B cell (primary cell): ENCODE measurements around the gene ADCY2. TPM values are rescaled to one million over a fixed set of nuclear protein-coding genes. Genes with fewer than 3 reads are reported as not detected.

ENCODE experiments used
- ATAC-seq: fragments of 200-7000 bp; cut with Tn5 transposase; one replicate; pipeline ENCODE4 v1.10.0; 2021; ENCODE audit warnings: low read depth, mild to moderate bottlenecking, moderate number of reproducible peaks, moderate library complexity
- CTCF ChIA-PET: fragments of 350-600 bp; sonication (Branson Sonifier 250); formaldehyde crosslinking; loops from one replicate; lab custom pipeline; 2021; ENCODE audit warnings: antibody characterized with exemption, inconsistent platforms; lab: Charles Lee
- POLR2A ChIA-PET: fragments of 350-600 bp; sonication (Branson Sonifier 250); formaldehyde crosslinking; loops from one replicate; lab custom pipeline; 2021; ENCODE audit warnings: antibody characterized with exemption; lab: Charles Lee
- DNase-seq: peaks from one replicate; pipeline ENCODE4 v3.0.0; 2013
- H2AFZ ChIP-seq: 2 replicates; pipeline ENCODE4 v1.6.1; 2012; ENCODE audit warnings: mild to moderate bottlenecking, low read depth, low read length; ENCODE audit not compliant: insufficient read depth, poor library complexity, severe bottlenecking
- H3K27ac ChIP-seq, 2 donors: 1 replicate in 1 of 2; 2 replicates in 1 of 2; pipeline ENCODE4 v1.5.1; 2012 to 2013; ENCODE audit warnings: low read length in 2 of 2, mild to moderate bottlenecking in 2 of 2, moderate library complexity in 1 of 2
- H3K27me3 ChIP-seq, 4 experiments: fragments of 200-600 bp in 1 of 4; sonication (generic) in 1 of 4; replicated peaks in 1 of 4; 1 replicate in 2 of 4; 2 replicates in 2 of 4; pipeline versions ENCODE4 v1.6.1 to v1.7.0; 2013 to 2016; ENCODE audit warnings: low read length in 3 of 4, mild to moderate bottlenecking in 2 of 4, mixed read lengths in 1 of 4, moderate library complexity in 1 of 4; ENCODE audit not compliant: insufficient read depth in 4 of 4, control insufficient read depth in 3 of 4; ENCODE audit errors: control extremely low read depth in 1 of 4
- H3K36me3 ChIP-seq, 2 experiments: replicated peaks in 1 of 2; 1 replicate in 1 of 2; 2 replicates in 1 of 2; pipeline versions ENCODE4 v1.6.1 to v1.7.1; 2013; ENCODE audit warnings: low read length in 1 of 2; ENCODE audit not compliant: insufficient read depth in 2 of 2, control insufficient read depth in 1 of 2; ENCODE audit errors: control extremely low read depth in 1 of 2, extremely low read depth in 1 of 2
- H3K4me1 ChIP-seq, 2 donors: fragments of 200-600 bp in 1 of 2; sonication (generic) in 1 of 2; 1 replicate in 1 of 2; 2 replicates in 1 of 2; pipeline versions ENCODE4 v1.5.1 to v1.6.1; 2013 to 2017; ENCODE audit warnings: low read length in 2 of 2; ENCODE audit not compliant: control insufficient read depth in 2 of 2, insufficient read depth in 2 of 2
- H3K4me2 ChIP-seq: replicated peaks from 2 replicates; pipeline ENCODE3; 2012; ENCODE audit warnings: mild to moderate bottlenecking, low read depth, low read length; ENCODE audit not compliant: poor library complexity, severe bottlenecking
- H3K4me3 ChIP-seq, 5 experiments: fragments of 200-600 bp in 1 of 5; sonication (generic) in 1 of 5; 1 replicate in 3 of 5; 2 replicates in 2 of 5; pipeline versions ENCODE4 v1.5.1 to v1.7.0; 2011 to 2016; ENCODE audit warnings: low read length in 4 of 5, mild to moderate bottlenecking in 4 of 5, low read depth in 2 of 5, control low read depth in 1 of 5, moderate library complexity in 1 of 5; ENCODE audit not compliant: insufficient read depth in 1 of 5; ENCODE audit errors: control extremely low read depth in 1 of 5, extremely low read depth in 1 of 5
- H3K79me2 ChIP-seq: fragments of 200-600 bp; sonication (generic); one replicate; pipeline ENCODE4 v1.6.0; 2016; ENCODE audit warnings: low read length; ENCODE audit not compliant: control insufficient read depth, insufficient read depth
- H3K9ac ChIP-seq: fragments of 200-600 bp; sonication (generic); 2 replicates; pipeline ENCODE4 v1.6.1; 2017; ENCODE audit warnings: mild to moderate bottlenecking, low read length, moderate library complexity
- H3K9me3 ChIP-seq, 3 donors: one replicate each; pipeline versions ENCODE4 v1.6.1 to v1.7.1; 2013; ENCODE audit warnings: low read length in 2 of 3; ENCODE audit not compliant: control insufficient read depth in 2 of 3, insufficient read depth in 1 of 3; ENCODE audit errors: control extremely low read depth in 1 of 3
- H4K20me1 ChIP-seq: 2 replicates; pipeline ENCODE4 v1.6.0; 2012; ENCODE audit warnings: mild to moderate bottlenecking, low read length; ENCODE audit not compliant: insufficient read depth, control insufficient read depth, poor library complexity, severe bottlenecking
- H3K27ac Mint-ChIP-seq: one replicate; pipeline ENCODE4 v1.8.0; 2021; ENCODE audit warnings: mixed read lengths
- H3K27me3 Mint-ChIP-seq: one replicate; pipeline ENCODE4 v1.8.0; 2021; ENCODE audit warnings: mixed read lengths
- H3K4me1 Mint-ChIP-seq: one replicate; pipeline ENCODE4 v1.8.0; 2021; ENCODE audit warnings: mixed read lengths
- H3K4me3 Mint-ChIP-seq: one replicate; pipeline ENCODE4 v1.8.0; 2021; ENCODE audit warnings: mixed read lengths
- H3K9me3 Mint-ChIP-seq: one replicate; pipeline ENCODE4 v1.8.0; 2022; ENCODE audit warnings: mixed read lengths; ENCODE audit not compliant: insufficient read depth
- CTCF ChIP-seq: fragments of 200-600 bp; IDR thresholded peaks from one replicate; pipeline ENCODE4 v1.8.0; 2022; ENCODE audit warnings: antibody characterized with exemption, mild to moderate bottlenecking
- EZH2 ChIP-seq: IDR thresholded peaks from 2 replicates; pipeline ENCODE4 v1.6.1; 2012; ENCODE audit warnings: borderline replicate concordance, low read depth, mild to moderate bottlenecking, moderate library complexity, low read length; ENCODE audit not compliant: insufficient read depth, poor library complexity, severe bottlenecking
- WGBS: methylation state at CpG from one replicate; pipeline ENCODE4 v1.1.5; 2013; ENCODE audit warnings: missing lambda C conversion rate; ENCODE audit not compliant: insufficient coverage; 5-methylcytosine and 5-hydroxymethylcytosine counted together
- intact Hi-C: fragments of 100-400 bp; cut with micrococcal nuclease; formaldehyde crosslinking; loops from one replicate; pipeline ENCODE4 v1.10.0; 2022
- polyA plus RNA-seq: library from polyadenylated mRNA; depleted of rRNA; stranded (reverse); fragments of >200 nt; gene quantifications from 2 replicates; pipeline ENCODE4 v1.2.3, GENCODE V29; 2012
- total RNA-seq, 2 donors: library from RNA; stranded (reverse); fragments of 120-200 nt in 1 of 2; gene quantifications; 1 replicate in 1 of 2; 2 replicates in 1 of 2; pipeline versions ENCODE4 v1.2.3 to v1.2.4, GENCODE V29; 2013 to 2022

ADCY2 gene
- total and polyA plus RNA-seq, 2 donors (not counting 1 experiment from before 2014, with no cell fraction given): not detected

- no peaks in the 10 kb centered on the region for H3K4me1 ChIP-seq
- 50% methylated on average over 3 of the region's 4 CpGs for WGBS
- intact Hi-C loops: no loop called here
- no peaks in the 10 kb centered on the region for H3K36me3 ChIP-seq
- TF ChIP-seq EZH2 (no peak), CTCF (no peak)
- Mint-ChIP-seq H3K27ac (no peak overlapping the region), H3K4me1 (no peaks in the 10 kb centered on the region), H3K9me3 (peaks cover 2% of the 10 kb centered on the region), H3K4me3 (no peak overlapping the region), H3K27me3 (peaks cover 3% of the 10 kb centered on the region)
- no peaks in the 10 kb centered on the region for H3K79me2 ChIP-seq
- ChIA-PET POLR2A (no interaction called here), CTCF (no interaction called here)
- H3K27ac ChIP-seq: no peak overlapping the region
- no peak overlapping the region for H2AFZ ChIP-seq
- H4K20me1 ChIP-seq: no peaks in the 10 kb centered on the region
- no peaks in the 10 kb centered on the region for H3K27me3 ChIP-seq
- H3K4me3 ChIP-seq: no peak overlapping the region
- no peak overlapping the region for H3K9ac ChIP-seq
- H3K4me2 ChIP-seq: no peak overlapping the region
- ATAC-seq: no peak
- DNase-seq: no peak
- H3K9me3 ChIP-seq: peaks cover 0 to 5% (median 0%) of the 10 kb centered on the region in 3 donors
These were observed 23.4 kb downstream of the ADCY2 start for GRCh38 chr5:7419367-7419766.

GRCh38 chr5:7419846-7420245 lies 23.9 kb downstream of the ADCY2 start:
- H3K9ac ChIP-seq: no peak overlapping the region
- H3K27ac ChIP-seq: no peak overlapping the region
- H4K20me1 ChIP-seq: no peaks in the 10 kb centered on the region
- ATAC-seq: no peak
- Mint-ChIP-seq H3K27ac (no peak overlapping the region), H3K4me1 (no peaks in the 10 kb centered on the region), H3K27me3 (peaks cover 3% of the 10 kb centered on the region), H3K4me3 (no peak overlapping the region), H3K9me3 (peaks cover 2% of the 10 kb centered on the region)
- H3K4me1 ChIP-seq: no peaks in the 10 kb centered on the region
- no peak overlapping the region for H3K4me2 ChIP-seq
- H3K79me2 ChIP-seq: no peaks in the 10 kb centered on the region
- DNase-seq: no peak
- H3K36me3 ChIP-seq: no peaks in the 10 kb centered on the region
- no peaks in the 10 kb centered on the region for H3K27me3 ChIP-seq
- H2AFZ ChIP-seq: no peak overlapping the region
- ChIA-PET CTCF (no interaction called here), POLR2A (no interaction called here)
- H3K4me3 ChIP-seq: no peak overlapping the region
- 32% methylated on average over 9 of the region's 12 CpGs for WGBS
- H3K9me3 ChIP-seq: peaks cover 0 to 5% (median 0%) of the 10 kb centered on the region in 3 donors
- intact Hi-C loops: no loop called here
- no peak for TF ChIP-seq CTCF
- TF ChIP-seq EZH2: no peak
